Measurements from ENCODE around the gene MRPL24. TPM values are rescaled to one million over a fixed set of nuclear protein-coding genes. Genes with fewer than 3 reads are reported as not detected.

MRPL24 gene
- total and polyA plus RNA-seq, 9 of the 15 experiments (the other 6 are each of a cell fraction or from before 2014, with no cell fraction given), result 74.3 to 267 (median 113) TPM

GRCh38 chr1:156766298-156767100, 25.6 kb upstream of the MRPL24 start (continued):
- TF ChIP-seq TAL1 (IDR thresholded peaks at IDR 0.05), result peak; percentile 6; the same call in 1 of the 2 replicates
- TF ChIP-seq POLR2B (IDR thresholded peaks at IDR 0.05; ENCODE audit: low read depth, partially characterized antibody), result peak; percentile 20
- TF ChIP-seq NONO (IDR thresholded peaks at IDR 0.05; ENCODE audit: low read depth in 2 of 2, low read length in 1 of 2), result peak in 1 of 2 experiments; percentile 3; a peak in 1 of 4 replicates
- no peak for TF ChIP-seq FOSL1 (tag; conservative IDR thresholded peaks at IDR 0.05)
- TF ChIP-seq HSF4 (CRISPR knock-in tag; IDR thresholded peaks at IDR 0.05; ENCODE audit: borderline replicate concordance), result 0 out of 2 replicates have a peak, but pooled peaks have one; percentile 27
- peak; percentile 65 for TF ChIP-seq NFIC (IDR thresholded peaks at IDR 0.05)
- no peak for TF ChIP-seq ZBTB1 (CRISPR knock-in tag; IDR thresholded peaks at IDR 0.05; ENCODE audit: borderline replicate concordance, low read depth)
- no peak for TF ChIP-seq ZNF184 (CRISPR knock-in tag; IDR thresholded peaks at IDR 0.05)
- TF ChIP-seq ZNF583 (CRISPR knock-in tag; IDR thresholded peaks at IDR 0.05), result no peak
- TF ChIP-seq SNIP1 (IDR thresholded peaks at IDR 0.05; ENCODE audit: low read depth), result no peak
- peak; percentile 20; the same call in 1 of the 2 replicates for TF ChIP-seq ZBTB40 (IDR thresholded peaks at IDR 0.05)
- TF ChIP-seq ZBTB40 (CRISPR knock-in tag; IDR thresholded peaks at IDR 0.05), result no peak
- TF ChIP-seq MIER1 (IDR thresholded peaks at IDR 0.05; ENCODE audit: low read depth), result 0 out of 2 replicates have a peak, but pooled peaks have one; percentile 20
- TF ChIP-seq ZFP91 (CRISPR knock-in tag; IDR thresholded peaks at IDR 0.05), result peak; percentile 91; the same call in 1 of the 2 replicates
